ENCODE results near the gene ADRA2C. TPM values are rescaled to one million over a fixed set of nuclear protein-coding genes. Genes with fewer than 3 reads are reported as not detected.

The ADRA2C gene
- polyA plus RNA-seq, 1 experiment = not detected

DNA sequence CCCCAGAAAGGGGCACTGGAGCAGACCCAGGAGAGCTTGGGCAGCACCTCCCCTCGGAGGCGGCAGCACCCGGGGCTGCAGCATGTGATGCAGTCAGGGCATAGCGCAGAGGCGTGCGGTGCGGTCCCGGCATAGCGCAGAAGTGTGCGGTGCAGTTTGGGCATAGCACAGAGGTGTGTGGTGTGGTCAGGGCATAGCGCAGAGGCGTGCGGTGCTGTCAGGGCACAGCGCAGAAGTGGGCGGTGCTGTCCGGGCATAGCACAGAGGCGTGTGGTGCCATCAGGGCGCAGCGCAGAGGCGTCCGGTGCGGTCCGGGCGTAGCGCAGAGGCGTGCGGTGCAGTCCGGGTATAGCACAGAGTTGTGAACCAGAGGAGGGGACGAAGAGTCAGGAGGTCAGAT is 42.8 kb downstream of the ADRA2C start:
- ChIA-PET POLR2A (no interaction called here), CTCF (no interaction called here)
- Histone ChIP-seq H3K27ac (ENCODE audit: low read depth, low read length) (no peak overlapping the region), H3K27me3 (ENCODE audit: control insufficient read depth, insufficient read depth, low read length) (peaks cover 6% of the 10 kb centered on the region), H3K4me3 (ENCODE audit: low read depth, low read length) (no peak overlapping the region), H3K9me3 (ENCODE audit: control insufficient read depth, insufficient read depth, low read length) (no peaks in the 10 kb centered on the region)
- DNase-seq (ENCODE audit: low read depth, low spot score) = no peak
- TF ChIP-seq CTCF (IDR thresholded peaks at IDR 0.05; ENCODE audit: low read depth, low read length) = no peak

DNA sequence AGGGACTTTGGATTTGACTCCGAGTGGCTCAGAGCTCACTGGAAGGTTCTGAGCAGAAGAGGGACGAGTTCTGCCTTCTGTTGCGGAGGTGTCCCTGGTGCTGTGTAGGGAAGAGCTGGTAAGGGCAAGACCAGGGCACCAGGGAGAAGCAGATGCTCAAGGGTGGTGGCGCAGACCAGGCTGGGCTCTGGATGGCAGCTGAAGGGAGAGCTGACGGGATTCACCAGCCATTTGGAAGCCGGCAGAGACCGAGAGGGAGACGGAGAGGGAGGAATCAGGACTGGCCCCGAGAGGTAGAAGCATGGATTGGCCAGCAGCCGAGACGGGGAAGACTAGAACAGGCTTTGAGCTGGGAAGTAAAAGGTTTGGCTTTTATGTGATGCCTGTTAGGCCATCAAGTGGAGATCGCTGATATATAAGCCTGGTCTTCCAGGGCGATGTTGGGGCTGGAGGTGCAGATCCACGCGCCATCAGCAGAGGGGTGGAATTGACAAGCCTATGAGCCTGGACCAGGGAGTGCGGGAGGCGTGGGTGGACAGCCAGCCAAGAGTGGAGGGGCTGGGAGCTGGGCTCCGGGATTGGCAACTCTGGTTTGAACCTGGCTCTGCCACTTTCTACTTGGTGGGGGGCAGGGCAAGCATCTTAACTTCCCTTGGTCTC is 43.4 kb downstream of the ADRA2C start:
- CTCF ChIA-PET = no interaction called here
- POLR2A ChIA-PET = no interaction called here
- Histone ChIP-seq H3K27ac (ENCODE audit: low read depth, low read length) (no peak overlapping the region), H3K27me3 (ENCODE audit: control insufficient read depth, insufficient read depth, low read length) (peaks cover 6% of the 10 kb centered on the region), H3K4me3 (ENCODE audit: low read depth, low read length) (no peak overlapping the region), H3K9me3 (ENCODE audit: control insufficient read depth, insufficient read depth, low read length) (no peaks in the 10 kb centered on the region)
- no peak for TF ChIP-seq CTCF (IDR thresholded peaks at IDR 0.05; ENCODE audit: low read depth, low read length)
- DNase-seq (ENCODE audit: low read depth, low spot score) = no peak

- no peak for DNase-seq (ENCODE audit: low read depth, low spot score)
- H3K27me3 ChIP-seq (ENCODE audit: control insufficient read depth, insufficient read depth, low read length) = peaks cover 6% of the 10 kb centered on the region
- TF ChIP-seq CTCF (IDR thresholded peaks at IDR 0.05; ENCODE audit: low read depth, low read length) = no peak
- ChIA-PET CTCF (no interaction called here), POLR2A (no interaction called here)
- no peaks in the 10 kb centered on the region for H3K9me3 ChIP-seq (ENCODE audit: control insufficient read depth, insufficient read depth, low read length)
- H3K27ac ChIP-seq (ENCODE audit: low read depth, low read length) = no peak overlapping the region
- no peak overlapping the region for H3K4me3 ChIP-seq (ENCODE audit: low read depth, low read length)
Measured at GRCh38 chr4:3810111-3810680, 44.0 kb downstream of the ADRA2C start.

GRCh38 chr4:3810796-3811485 is 44.8 kb downstream of the ADRA2C start:
- no peak for DNase-seq (ENCODE audit: low read depth, low spot score)
- CTCF ChIA-PET = no interaction called here
- POLR2A ChIA-PET = no interaction called here
- Histone ChIP-seq H3K9me3 (ENCODE audit: control insufficient read depth, insufficient read depth, low read length) (no peaks in the 10 kb centered on the region), H3K4me3 (ENCODE audit: low read depth, low read length) (no peak overlapping the region), H3K27ac (ENCODE audit: low read depth, low read length) (no peak overlapping the region), H3K27me3 (ENCODE audit: control insufficient read depth, insufficient read depth, low read length) (peaks cover 6% of the 10 kb centered on the region)
- TF ChIP-seq CTCF (IDR thresholded peaks at IDR 0.05; ENCODE audit: low read depth, low read length) = no peak

GRCh38 chr4:3811621-3812020 is 45.4 kb downstream of the ADRA2C start:
- Histone ChIP-seq H3K27ac (ENCODE audit: low read depth, low read length) (no peak overlapping the region), H3K4me3 (ENCODE audit: low read depth, low read length) (no peak overlapping the region), H3K9me3 (ENCODE audit: control insufficient read depth, insufficient read depth, low read length) (no peaks in the 10 kb centered on the region), H3K27me3 (ENCODE audit: control insufficient read depth, insufficient read depth, low read length) (peaks cover 6% of the 10 kb centered on the region)
- CTCF ChIA-PET = no interaction called here
- POLR2A ChIA-PET = no interaction called here
- TF ChIP-seq CTCF (IDR thresholded peaks at IDR 0.05; ENCODE audit: low read depth, low read length) = no peak
- DNase-seq (ENCODE audit: low read depth, low spot score) = no peak

All from AG04450 (cell line).